SU-DHL-6 (cell line): Measurements from ENCODE around the gene HMG20B.

Source experiments
- EZH2phosphoT487 ChIP-seq: fragments of 200-600 bp; sonication (generic), shearing (Covaris generic); conservative IDR thresholded peaks from 2 replicates; pipeline ENCODE4 v1.6.1; 2018; ENCODE audit warnings: mild to moderate bottlenecking, antibody characterized with exemption, low read length, moderate library complexity, mixed read lengths
- TF ChIP-seq, protein P1 (sequence below): fragments of 200-600 bp; sonication (generic); IDR thresholded peaks from one replicate; pipeline ENCODE4 v1.5.1; 2017; ENCODE audit warnings: antibody characterized with exemption, mild to moderate bottlenecking, low read length, moderate library complexity; ENCODE audit not compliant: insufficient read depth, poor library complexity, severe bottlenecking

DNA sequence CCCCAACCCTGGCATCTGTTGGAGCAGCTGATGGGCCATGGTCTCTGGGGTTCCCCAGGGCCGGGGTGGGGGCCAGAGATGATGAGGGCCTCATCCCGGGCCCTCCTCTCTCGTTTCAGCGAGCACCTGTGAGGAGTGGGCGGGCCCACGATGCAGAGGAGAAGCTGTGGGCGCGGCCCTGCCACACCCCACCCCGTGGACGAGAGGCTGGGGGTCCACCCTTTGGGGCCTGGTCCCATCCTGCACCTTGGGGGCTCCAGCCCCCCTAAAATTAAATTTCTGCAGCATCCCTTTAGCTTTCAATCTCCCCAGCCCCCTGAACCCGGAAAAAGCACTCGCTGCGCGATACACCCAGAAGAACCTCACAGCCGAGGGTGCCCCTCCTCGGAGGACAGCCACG lies 5.6 kb downstream of the HMG20B start:
- TF ChIP-seq, protein P1, sequence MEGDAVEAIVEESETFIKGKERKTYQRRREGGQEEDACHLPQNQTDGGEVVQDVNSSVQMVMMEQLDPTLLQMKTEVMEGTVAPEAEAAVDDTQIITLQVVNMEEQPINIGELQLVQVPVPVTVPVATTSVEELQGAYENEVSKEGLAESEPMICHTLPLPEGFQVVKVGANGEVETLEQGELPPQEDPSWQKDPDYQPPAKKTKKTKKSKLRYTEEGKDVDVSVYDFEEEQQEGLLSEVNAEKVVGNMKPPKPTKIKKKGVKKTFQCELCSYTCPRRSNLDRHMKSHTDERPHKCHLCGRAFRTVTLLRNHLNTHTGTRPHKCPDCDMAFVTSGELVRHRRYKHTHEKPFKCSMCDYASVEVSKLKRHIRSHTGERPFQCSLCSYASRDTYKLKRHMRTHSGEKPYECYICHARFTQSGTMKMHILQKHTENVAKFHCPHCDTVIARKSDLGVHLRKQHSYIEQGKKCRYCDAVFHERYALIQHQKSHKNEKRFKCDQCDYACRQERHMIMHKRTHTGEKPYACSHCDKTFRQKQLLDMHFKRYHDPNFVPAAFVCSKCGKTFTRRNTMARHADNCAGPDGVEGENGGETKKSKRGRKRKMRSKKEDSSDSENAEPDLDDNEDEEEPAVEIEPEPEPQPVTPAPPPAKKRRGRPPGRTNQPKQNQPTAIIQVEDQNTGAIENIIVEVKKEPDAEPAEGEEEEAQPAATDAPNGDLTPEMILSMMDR, result no peak
- TF ChIP-seq EZH2phosphoT487, result no peak
